HepG2 (cell line): ENCODE measurements around the gene YLPM1.

Experiments used
- EP300 ChIP-seq, 3 experiments: sonication (generic) in 1 of 3; formaldehyde crosslinking in 1 of 3; IDR thresholded peaks; 2 replicates each; pipeline versions ENCODE4 v1.5.1 to v1.6.1; 2011 to 2020; ENCODE audit warnings: low read depth in 2 of 3, low read length in 2 of 3, borderline replicate concordance in 1 of 3, improper control_type of control experiment in 1 of 3, mild to moderate bottlenecking in 1 of 3, missing genetic modification reagents in 1 of 3, moderate library complexity in 1 of 3
- JUN ChIP-seq: sonication (generic); formaldehyde crosslinking; IDR thresholded peaks from 2 replicates; pipeline ENCODE4 v1.4.0; 2020; ENCODE audit warnings: mild to moderate bottlenecking, missing genetic modification reagents
- MAX ChIP-seq: IDR thresholded peaks from 2 replicates; pipeline ENCODE4 v1.6.1; 2012; ENCODE audit warnings: inconsistent platforms
- MXD4 ChIP-seq: IDR thresholded peaks from 2 replicates; pipeline ENCODE4 v1.6.1; 2016; ENCODE audit warnings: mild to moderate bottlenecking, missing biosample characterization, missing genetic modification reagents
- RBAK ChIP-seq: sonication (generic); formaldehyde crosslinking; IDR thresholded peaks from 2 replicates; pipeline ENCODE4 v1.5.1; 2020; ENCODE audit warnings: mild to moderate bottlenecking, missing genetic modification reagents
- RFX5 ChIP-seq: IDR thresholded peaks from 2 replicates; pipeline ENCODE4 v1.6.1; 2011; ENCODE audit warnings: low read depth, low read length, improper control_type of control experiment
- SPEN ChIP-seq: sonication (generic); formaldehyde crosslinking; IDR thresholded peaks from 2 replicates; pipeline ENCODE4 v1.5.1; 2020; ENCODE audit warnings: low read depth, mild to moderate bottlenecking, missing genetic modification reagents
- SRSF9 ChIP-seq: fragments of 200-400 bp; formaldehyde crosslinking; IDR thresholded peaks from 2 replicates; pipeline ENCODE4 v1.6.1; 2018; ENCODE audit warnings: borderline replicate concordance, mild to moderate bottlenecking, low read depth, low read length; ENCODE audit not compliant: insufficient read depth, poor library complexity, severe bottlenecking
- ZNF138 ChIP-seq: sonication (generic); formaldehyde crosslinking; IDR thresholded peaks from 2 replicates; pipeline ENCODE4 v1.5.0; 2020; ENCODE audit warnings: mild to moderate bottlenecking, low read depth, missing genetic modification reagents
- TF ChIP-seq, protein P1 (sequence below): sonication (generic); formaldehyde crosslinking; IDR thresholded peaks from 2 replicates; pipeline ENCODE4 v1.4.0; 2020; ENCODE audit warnings: mild to moderate bottlenecking, missing genetic modification reagents

DNA sequence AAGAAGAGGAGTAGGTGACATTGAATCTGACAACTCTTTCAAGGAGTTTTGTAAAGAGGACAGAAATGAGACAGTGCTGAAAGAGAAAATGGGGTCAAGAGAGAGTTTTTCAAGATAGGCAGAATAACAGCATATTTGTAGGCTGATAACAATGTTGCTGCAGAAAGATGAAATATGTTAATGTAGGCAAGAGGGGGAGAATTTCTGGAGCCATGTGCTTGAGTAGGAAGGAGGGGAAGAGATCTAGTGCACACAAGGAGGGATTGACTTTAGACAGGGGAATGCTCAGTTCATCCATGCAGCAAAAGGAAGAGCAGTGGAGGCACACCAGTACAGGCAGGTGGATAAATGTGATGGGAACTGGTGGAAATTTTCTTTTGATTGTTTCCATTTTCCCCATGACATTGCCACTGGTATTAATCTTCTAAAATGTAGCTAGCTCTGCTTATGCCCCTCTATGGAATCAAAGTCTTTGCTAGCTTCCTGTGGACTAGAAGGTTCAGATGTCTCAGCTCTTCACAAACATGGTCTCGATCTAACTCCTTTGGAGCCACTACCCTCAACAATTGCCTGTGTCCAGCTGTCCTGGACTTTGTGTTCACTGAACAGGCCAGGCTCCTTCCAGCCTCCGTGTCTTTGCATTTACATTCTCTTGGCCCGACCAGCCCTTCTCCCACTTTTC, 103.7 kb downstream of the YLPM1 start:
- TF ChIP-seq SPEN (CRISPR knock-in tag) (no peak), RFX5 (no peak), MAX (no peak), EP300 (IDR thresholded peaks at IDR 0.05; ENCODE audit: low read depth in 2 of 2, low read length in 2 of 2) (no peak), EP300 (CRISPR knock-in tag; IDR thresholded peaks at IDR 0.05; ENCODE audit: borderline replicate concordance) (no peak), SRSF9 (no peak), JUN (no peak), ZNF138 (CRISPR knock-in tag) (no peak), RBAK (CRISPR knock-in tag) (no peak), MXD4 (CRISPR knock-in tag) (no peak)
- TF ChIP-seq, protein P1, sequence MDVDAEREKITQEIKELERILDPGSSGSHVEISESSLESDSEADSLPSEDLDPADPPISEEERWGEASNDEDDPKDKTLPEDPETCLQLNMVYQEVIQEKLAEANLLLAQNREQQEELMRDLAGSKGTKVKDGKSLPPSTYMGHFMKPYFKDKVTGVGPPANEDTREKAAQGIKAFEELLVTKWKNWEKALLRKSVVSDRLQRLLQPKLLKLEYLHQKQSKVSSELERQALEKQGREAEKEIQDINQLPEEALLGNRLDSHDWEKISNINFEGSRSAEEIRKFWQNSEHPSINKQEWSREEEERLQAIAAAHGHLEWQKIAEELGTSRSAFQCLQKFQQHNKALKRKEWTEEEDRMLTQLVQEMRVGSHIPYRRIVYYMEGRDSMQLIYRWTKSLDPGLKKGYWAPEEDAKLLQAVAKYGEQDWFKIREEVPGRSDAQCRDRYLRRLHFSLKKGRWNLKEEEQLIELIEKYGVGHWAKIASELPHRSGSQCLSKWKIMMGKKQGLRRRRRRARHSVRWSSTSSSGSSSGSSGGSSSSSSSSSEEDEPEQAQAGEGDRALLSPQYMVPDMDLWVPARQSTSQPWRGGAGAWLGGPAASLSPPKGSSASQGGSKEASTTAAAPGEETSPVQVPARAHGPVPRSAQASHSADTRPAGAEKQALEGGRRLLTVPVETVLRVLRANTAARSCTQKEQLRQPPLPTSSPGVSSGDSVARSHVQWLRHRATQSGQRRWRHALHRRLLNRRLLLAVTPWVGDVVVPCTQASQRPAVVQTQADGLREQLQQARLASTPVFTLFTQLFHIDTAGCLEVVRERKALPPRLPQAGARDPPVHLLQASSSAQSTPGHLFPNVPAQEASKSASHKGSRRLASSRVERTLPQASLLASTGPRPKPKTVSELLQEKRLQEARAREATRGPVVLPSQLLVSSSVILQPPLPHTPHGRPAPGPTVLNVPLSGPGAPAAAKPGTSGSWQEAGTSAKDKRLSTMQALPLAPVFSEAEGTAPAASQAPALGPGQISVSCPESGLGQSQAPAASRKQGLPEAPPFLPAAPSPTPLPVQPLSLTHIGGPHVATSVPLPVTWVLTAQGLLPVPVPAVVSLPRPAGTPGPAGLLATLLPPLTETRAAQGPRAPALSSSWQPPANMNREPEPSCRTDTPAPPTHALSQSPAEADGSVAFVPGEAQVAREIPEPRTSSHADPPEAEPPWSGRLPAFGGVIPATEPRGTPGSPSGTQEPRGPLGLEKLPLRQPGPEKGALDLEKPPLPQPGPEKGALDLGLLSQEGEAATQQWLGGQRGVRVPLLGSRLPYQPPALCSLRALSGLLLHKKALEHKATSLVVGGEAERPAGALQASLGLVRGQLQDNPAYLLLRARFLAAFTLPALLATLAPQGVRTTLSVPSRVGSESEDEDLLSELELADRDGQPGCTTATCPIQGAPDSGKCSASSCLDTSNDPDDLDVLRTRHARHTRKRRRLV (CRISPR knock-in tag) = no peak
